HG03565 (cell line): Measurements from ENCODE around the gene RHCG.

Source experiments
- ATAC-seq: cut with Tn5 transposase; IDR thresholded peaks from one replicate; pipeline ENCODE4 v1.9.1; 2021; ENCODE audit warnings: mild to moderate bottlenecking, moderate library complexity; ENCODE audit not compliant: unreplicated experiment

Gene RHCG

GRCh38 chr15:89446255-89446891, 50.0 kb downstream of the RHCG start:
- ATAC-seq: no peak

DNA sequence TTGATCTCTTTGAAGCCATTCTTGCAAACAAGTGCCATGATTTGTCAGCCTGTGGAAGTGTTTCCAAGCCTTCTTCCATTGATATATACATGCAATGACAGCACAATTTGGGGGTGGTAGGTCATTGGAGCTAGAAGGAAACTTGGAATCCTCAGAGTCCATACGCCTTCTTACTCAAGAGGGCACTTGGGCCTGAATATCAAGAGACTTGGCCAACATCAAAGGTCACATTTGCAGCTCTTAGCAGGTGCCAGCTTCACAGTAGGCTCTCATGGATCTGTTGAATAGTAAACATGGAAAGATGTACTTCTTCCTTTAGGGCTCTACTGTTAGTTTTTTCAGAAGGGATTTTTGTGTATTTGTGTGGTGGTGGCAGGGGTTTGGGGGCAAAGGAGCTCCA, 50.9 kb downstream of the RHCG start:
- ATAC-seq: no peak

- ATAC-seq: no peak
Measured at GRCh38 chr15:89444241-89445225, 51.9 kb downstream of the RHCG start.

GRCh38 chr15:89443581-89443980, 52.8 kb downstream of the RHCG start:
- no peak for ATAC-seq

DNA sequence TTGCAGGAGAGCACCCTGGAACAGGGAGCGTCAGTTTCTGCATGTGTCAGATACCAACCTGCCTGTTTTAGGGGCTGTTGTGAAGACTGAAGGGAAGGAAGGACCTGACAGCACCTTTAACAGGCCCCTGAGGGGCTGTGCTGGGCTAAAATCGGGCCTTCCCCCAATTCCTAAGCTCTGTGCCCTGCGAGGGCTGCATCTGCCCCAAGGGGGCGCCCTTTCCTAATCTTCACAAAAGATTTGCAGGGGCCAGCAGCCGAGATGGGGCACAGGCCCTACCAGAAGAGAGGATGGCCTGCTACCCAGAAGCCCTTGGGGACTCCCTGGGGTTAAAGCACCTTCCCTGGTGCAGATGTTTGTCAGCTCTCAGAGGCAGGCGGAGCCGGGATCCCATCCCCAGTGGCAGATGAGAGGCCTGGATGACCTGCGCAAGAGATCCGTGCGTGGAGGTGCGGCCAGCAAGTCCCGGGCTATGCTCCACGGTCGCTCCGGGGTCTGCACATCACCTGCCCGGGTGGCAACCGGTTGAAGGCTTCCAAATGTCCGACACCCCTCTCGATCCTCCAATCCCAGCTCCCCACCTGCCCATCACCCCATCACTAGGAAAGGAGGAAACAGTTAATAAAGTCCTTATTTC, 53.6 kb downstream of the RHCG start:
- ATAC-seq: no peak

DNA sequence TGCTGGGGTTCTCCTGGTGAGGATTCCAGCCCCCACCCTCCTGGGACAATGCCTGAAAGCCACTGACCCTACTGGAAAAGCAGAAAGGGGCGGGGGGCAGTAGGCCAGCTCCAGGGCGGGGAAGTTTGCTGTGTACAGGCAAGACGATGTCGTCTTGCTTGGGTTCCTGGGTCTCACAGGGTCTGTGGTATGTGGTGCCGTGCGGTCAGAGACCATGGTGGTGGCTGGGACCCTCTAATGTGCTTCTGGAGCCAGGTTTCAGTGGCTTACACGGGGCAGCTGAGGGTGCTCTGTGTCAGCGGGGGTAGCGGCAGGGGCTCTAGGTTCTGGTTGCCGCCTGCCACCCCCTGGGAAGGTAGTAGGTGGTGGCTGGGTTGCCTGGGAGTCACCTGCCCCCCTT, 54.2 kb downstream of the RHCG start:
- no peak for ATAC-seq

DNA sequence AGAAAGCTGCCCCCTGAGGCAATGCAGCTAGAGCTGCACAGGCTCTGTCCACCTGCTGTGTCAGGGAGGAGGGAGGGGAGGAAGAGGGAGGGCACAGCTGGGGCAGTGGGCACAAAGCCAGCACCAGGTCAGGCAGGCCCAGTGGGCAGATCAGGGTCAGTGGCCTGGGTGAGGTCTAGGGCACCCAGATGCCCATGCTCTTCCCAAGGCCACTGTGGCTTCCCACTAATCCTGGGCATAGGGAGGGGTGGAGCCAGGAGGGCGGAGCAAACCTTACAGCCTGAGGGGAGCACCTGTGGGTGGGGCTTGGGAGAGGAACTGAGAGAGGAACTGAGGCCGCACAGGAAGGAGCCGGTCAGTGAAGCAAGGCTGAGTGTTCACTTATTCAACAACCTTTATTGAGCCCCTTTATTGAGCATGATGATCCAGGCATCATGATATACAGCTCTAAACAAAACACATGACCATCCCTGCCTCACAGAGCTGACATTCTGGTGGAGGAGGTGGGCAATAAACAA, 55.0 kb downstream of the RHCG start:
- ATAC-seq: peak; percentile 92

DNA sequence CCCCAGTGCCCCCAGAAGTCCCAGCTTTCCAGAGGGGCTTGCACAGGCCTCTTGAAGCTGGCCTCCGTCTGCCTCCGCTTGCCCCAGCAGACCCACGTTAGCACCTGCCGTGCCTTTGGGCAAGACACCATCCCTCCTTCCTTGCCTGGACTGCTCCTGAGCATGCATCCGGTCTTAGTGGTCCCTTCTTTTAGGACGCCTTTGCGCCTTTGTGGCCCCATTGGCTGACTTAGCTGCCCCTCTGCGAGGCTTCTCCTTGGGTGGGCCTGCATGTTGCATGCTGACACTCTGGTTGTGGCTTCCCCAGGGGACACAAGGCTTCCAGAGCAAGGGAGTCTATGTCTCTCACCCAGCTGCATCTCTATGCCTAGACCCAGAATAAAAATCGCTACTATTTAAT, 56.6 kb downstream of the RHCG start:
- ATAC-seq: no peak

- ATAC-seq: no peak
Measured at GRCh38 chr15:89436560-89437311, 59.6 kb downstream of the RHCG start.

DNA sequence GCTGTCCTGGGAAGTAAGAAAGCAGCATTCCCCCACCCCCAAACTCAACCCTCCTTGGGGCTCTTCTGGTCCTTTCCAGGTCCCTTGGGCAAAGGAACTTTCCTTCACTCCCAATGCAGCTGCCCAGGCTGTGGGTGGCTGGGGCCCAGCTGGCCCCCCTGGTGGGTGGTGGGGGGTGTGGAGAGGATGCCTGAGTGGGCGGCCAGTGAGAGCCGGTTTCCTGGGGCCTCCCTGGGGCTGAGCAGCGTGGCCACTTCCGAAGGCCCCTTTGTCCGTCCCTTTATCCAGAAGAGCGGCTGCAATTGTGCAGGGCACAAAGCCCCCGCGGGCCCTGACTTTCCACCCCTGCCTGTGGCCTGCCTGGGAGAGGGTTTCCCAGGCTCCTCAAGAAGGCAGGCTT, 61.0 kb downstream of the RHCG start:
- no peak for ATAC-seq

GRCh38 chr15:89433686-89434085, 62.7 kb downstream of the RHCG start:
- ATAC-seq: no peak

DNA sequence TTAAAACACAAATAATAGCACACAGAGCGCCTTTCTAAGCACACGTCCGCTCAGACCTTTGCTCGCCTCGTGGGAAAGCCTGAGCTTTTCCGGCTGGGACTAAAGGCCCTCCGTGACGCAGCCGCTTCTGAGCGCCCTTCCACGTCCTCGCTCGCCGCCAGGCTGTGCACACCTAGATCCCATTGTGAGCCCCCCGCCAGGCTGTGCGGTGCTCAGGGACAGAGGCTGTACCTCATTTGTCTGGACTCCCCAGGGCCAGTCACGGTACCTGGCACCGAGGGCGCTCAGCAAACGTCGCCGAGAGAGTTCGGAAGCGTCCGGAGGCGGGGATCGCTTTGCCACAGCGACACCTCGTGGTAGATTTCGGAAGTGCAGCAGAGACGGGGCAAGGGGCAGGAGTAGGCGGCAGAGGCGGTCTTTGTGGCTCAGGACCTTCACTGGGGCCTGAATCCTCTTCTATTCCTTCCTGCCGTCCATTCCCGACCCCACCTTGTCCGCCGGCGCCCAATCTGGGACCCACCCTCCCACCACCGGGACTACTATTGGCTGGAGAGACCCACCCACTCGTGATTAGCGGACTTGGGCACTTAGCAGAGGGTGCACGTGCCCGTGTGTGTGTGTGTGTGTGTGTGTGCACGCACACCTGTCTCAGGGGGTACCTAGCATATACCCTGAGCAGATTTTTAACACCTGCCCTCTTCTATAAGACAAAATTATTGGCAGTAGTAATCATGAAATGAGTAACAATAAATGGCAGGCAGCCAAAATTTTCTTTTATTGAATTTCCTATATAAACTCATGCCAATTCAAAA, 65.6 kb downstream of the RHCG start:
- ATAC-seq: peak; percentile 54

- no peak for ATAC-seq
Measured at GRCh38 chr15:89429986-89430385, 66.4 kb downstream of the RHCG start.

DNA sequence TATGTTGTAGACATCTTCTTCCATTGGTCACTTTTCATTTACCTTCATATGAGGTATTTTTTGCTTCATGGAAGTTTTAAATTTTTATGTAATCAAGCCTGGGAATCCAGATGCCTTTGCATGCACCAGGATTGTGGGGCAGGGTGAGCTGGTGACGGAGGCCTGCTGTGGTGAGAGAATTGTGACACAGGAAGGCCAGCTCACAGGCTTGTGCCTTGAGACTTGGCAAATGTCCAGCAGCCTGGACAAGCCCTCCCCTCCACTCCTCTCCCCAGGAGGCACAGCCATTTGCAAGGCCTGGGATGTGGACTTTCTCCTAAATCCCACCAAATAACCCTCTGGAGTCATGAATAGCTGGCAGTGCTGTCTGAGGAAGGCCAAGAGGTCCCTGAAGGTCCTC, 67.4 kb downstream of the RHCG start:
- no peak for ATAC-seq

DNA sequence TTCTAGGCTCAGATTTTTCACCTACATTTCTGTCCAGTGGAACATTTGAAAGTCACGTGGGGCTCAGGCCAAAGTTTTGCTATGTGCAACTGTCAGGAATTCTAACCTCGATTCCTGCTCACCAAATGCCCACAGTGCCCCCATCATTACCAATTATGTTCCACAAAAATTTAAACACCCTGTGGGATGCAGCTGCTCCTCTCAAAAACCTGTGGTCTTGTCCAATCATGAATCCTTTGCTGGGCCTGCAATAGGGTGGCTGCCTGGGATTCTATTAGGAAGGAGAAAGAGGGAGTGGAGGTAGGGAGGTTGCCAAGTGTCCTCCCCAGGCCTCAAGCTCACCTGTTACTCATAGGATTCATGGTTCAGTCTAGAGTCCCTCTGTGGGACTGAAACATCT, 68.1 kb downstream of the RHCG start:
- no peak for ATAC-seq

DNA sequence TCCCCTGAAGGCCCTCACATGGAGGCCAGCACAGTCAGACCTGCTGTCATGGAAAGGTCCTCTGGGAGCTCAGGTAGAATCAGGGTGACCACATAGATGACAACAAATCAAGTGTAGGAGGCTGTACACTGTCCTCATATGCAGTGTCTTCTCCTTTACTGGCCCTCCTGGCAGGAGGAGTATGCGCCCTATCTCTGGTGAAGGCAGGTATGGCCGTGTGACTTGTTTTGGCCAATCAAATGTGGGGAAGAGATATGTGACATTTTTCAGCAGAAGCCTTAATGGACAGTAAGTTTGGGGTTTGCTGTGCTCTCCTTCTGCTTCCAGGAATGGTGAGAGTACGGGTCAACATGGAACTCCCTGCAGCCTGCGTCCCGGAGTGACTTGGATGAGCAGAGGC, 69.9 kb downstream of the RHCG start:
- ATAC-seq: no peak

- ATAC-seq: no peak
Measured at GRCh38 chr15:89423981-89424380, 72.4 kb downstream of the RHCG start.
